K562 (cell line): ENCODE data around the gene MEIOB. TPM values are rescaled to one million over a fixed set of nuclear protein-coding genes. Genes with fewer than 3 reads are reported as not detected.
A peak's percentile ranks its signal among the peaks of the same experiment; 100 is the strongest.

Source experiments
- E2F3 ChIP-seq: fragments of 250-450 bp; sonication (Bioruptor Pico); IDR thresholded peaks from 2 replicates; pipeline ENCODE4 v1.4.0; 2020; ENCODE audit warnings: mild to moderate bottlenecking
- EP300 ChIP-seq: IDR thresholded peaks from 2 replicates; pipeline ENCODE4 v1.6.1; 2012; ENCODE audit warnings: low read length, improper control_type of control experiment
- GABPA ChIP-seq: fragments of 200-800 bp; sonication (Bioruptor generic); conservative IDR thresholded peaks from 2 replicates; pipeline ENCODE4 v1.6.1; 2016; ENCODE audit warnings: low read depth, missing genetic modification characterization, missing compliant biosample characterization
- NFIC ChIP-seq: fragments of 450-650 bp; IDR thresholded peaks from 2 replicates; pipeline ENCODE4 v1.6.1; 2017; ENCODE audit warnings: mild to moderate bottlenecking, inconsistent platforms
- RBM15 ChIP-seq: fragments of 200-400 bp; formaldehyde crosslinking; IDR thresholded peaks from 2 replicates; pipeline ENCODE4 v1.6.1; 2018; ENCODE audit warnings: mild to moderate bottlenecking, low read length, moderate library complexity; ENCODE audit not compliant: insufficient read depth
- SMAD4 ChIP-seq: fragments of 250-450 bp; sonication (Bioruptor Pico); conservative IDR thresholded peaks from 2 replicates; pipeline ENCODE4 v1.8.0; 2021; ENCODE audit warnings: inconsistent platforms, mild to moderate bottlenecking, moderate library complexity
- TARDBP ChIP-seq: fragments of 450-650 bp; IDR thresholded peaks from 2 replicates; pipeline ENCODE4 v1.6.1; 2016
- ZNF316 ChIP-seq: fragments of 450-650 bp; IDR thresholded peaks from 2 replicates; pipeline ENCODE4 v1.6.1; 2016
- ZNF551 ChIP-seq: fragments of 250-450 bp; sonication (Bioruptor Pico); IDR thresholded peaks from 2 replicates; pipeline ENCODE4 v1.5.0; 2021; ENCODE audit warnings: mild to moderate bottlenecking, moderate library complexity
- ZNF75A ChIP-seq: fragments of 450-650 bp; formaldehyde crosslinking; IDR thresholded peaks from 2 replicates; pipeline ENCODE4 v1.4.0; 2020; ENCODE audit warnings: mild to moderate bottlenecking
- polyA plus RNA-seq, 8 experiments: library from polyadenylated mRNA; depleted of rRNA in 4 of 8; stranded (reverse) in 5 of 8; unstranded in 3 of 8; fragments of >200 nt; fragmentation: Nextera tagmentation in 2 of 8; fragmentation: Illumina TruSeq in 1 of 8; extraction: Ambion mirVana in 2 of 8; extraction: Trizol in 1 of 8; gene quantifications; 2 replicates each; pipeline versions ENCODE4 v1.2.1 to v1.2.3, GENCODE V29; 2011 to 2014; ENCODE audit warnings: inconsistent platforms in 1 of 8, missing spikeins in 1 of 8
- total RNA-seq, 7 experiments: library from RNA; depleted of rRNA in 6 of 7; stranded (reverse); fragments of >200 nt in 6 of 7; fragmentation: Illumina TruSeq in 2 of 7; extraction: Trizol in 2 of 7; gene quantifications; 2 replicates each; pipeline versions ENCODE4 v1.2.1 to v1.2.3, GENCODE V29; 2011 to 2021; ENCODE audit warnings: low replicate concordance in 1 of 7
- TF ChIP-seq, protein P1 (sequence below): fragments of 450-650 bp; IDR thresholded peaks from 2 replicates; pipeline ENCODE4 v1.7.1; 2018; ENCODE audit warnings: mild to moderate bottlenecking, low read depth; ENCODE audit not compliant: partially characterized antibody
- TF ChIP-seq, protein P2 (sequence below): fragments of 200-800 bp; sonication (Bioruptor generic); IDR thresholded peaks from 2 replicates; pipeline ENCODE4 v1.6.1; 2016; ENCODE audit warnings: missing genetic modification characterization, missing compliant biosample characterization
- TF ChIP-seq, protein P3 (sequence below): sonication (generic); formaldehyde crosslinking; IDR thresholded peaks from 2 replicates; pipeline ENCODE4 v1.8.0; 2023; ENCODE audit warnings: missing genetic modification reagents, mild to moderate bottlenecking, borderline replicate concordance
- TF ChIP-seq, protein P4 (sequence below): fragments of 450-650 bp; formaldehyde crosslinking; IDR thresholded peaks from 2 replicates; pipeline ENCODE4 v1.4.0; 2020; ENCODE audit warnings: mild to moderate bottlenecking, moderate library complexity

MEIOB gene
- total and polyA plus RNA-seq, 9 of the 15 experiments (the other 6 are each of a cell fraction or from before 2014, with no cell fraction given), result 25.4 to 203 (median 97.6) TPM

DNA sequence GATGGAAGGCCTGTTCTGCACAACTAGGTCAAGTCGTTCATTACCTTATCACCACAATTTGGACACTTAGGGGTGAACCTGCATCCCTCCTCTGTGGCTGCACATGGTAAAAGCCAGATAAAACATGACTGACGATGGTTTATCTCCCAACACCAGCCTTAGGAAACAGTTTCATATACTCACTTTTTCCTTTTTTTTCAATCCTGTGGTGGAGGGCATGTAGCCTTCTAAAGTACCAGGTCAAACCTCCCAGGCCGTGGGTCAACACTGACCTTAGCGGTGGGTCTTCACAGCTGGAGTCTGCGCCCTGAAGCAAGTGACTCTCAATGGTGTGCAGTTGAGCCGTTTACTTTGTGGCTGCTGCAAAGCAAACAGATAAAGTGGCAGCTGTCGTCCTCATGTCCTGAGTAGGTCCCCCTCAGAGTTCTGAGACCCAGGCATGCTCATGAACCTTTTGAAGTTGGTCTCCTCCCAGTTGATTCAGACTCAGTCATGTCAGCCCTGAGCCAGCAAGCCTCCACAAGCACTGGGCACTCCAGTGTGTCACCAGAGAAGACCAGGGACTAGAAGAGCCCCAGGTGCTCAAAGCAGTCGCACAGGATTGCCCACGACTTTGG, 39.0 kb downstream of the MEIOB start (continued):
- TF ChIP-seq GABPA (tag) (no peak; the same call in 1 of the 2 replicates), EP300 (peak; percentile 92), ZNF75A (CRISPR knock-in tag) (no peak), SMAD4 (CRISPR knock-in tag) (peak; percentile 92), RBM15 (no peak), NFIC (peak; percentile 94), E2F3 (CRISPR knock-in tag) (no peak), ZNF316 (no peak), TARDBP (no peak), ZNF551 (CRISPR knock-in tag) (no peak)
- TF ChIP-seq, protein P1, sequence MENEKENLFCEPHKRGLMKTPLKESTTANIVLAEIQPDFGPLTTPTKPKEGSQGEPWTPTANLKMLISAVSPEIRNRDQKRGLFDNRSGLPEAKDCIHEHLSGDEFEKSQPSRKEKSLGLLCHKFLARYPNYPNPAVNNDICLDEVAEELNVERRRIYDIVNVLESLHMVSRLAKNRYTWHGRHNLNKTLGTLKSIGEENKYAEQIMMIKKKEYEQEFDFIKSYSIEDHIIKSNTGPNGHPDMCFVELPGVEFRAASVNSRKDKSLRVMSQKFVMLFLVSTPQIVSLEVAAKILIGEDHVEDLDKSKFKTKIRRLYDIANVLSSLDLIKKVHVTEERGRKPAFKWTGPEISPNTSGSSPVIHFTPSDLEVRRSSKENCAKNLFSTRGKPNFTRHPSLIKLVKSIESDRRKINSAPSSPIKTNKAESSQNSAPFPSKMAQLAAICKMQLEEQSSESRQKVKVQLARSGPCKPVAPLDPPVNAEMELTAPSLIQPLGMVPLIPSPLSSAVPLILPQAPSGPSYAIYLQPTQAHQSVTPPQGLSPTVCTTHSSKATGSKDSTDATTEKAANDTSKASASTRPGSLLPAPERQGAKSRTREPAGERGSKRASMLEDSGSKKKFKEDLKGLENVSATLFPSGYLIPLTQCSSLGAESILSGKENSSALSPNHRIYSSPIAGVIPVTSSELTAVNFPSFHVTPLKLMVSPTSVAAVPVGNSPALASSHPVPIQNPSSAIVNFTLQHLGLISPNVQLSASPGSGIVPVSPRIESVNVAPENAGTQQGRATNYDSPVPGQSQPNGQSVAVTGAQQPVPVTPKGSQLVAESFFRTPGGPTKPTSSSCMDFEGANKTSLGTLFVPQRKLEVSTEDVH, result peak; percentile 43
- TF ChIP-seq, protein P2, sequence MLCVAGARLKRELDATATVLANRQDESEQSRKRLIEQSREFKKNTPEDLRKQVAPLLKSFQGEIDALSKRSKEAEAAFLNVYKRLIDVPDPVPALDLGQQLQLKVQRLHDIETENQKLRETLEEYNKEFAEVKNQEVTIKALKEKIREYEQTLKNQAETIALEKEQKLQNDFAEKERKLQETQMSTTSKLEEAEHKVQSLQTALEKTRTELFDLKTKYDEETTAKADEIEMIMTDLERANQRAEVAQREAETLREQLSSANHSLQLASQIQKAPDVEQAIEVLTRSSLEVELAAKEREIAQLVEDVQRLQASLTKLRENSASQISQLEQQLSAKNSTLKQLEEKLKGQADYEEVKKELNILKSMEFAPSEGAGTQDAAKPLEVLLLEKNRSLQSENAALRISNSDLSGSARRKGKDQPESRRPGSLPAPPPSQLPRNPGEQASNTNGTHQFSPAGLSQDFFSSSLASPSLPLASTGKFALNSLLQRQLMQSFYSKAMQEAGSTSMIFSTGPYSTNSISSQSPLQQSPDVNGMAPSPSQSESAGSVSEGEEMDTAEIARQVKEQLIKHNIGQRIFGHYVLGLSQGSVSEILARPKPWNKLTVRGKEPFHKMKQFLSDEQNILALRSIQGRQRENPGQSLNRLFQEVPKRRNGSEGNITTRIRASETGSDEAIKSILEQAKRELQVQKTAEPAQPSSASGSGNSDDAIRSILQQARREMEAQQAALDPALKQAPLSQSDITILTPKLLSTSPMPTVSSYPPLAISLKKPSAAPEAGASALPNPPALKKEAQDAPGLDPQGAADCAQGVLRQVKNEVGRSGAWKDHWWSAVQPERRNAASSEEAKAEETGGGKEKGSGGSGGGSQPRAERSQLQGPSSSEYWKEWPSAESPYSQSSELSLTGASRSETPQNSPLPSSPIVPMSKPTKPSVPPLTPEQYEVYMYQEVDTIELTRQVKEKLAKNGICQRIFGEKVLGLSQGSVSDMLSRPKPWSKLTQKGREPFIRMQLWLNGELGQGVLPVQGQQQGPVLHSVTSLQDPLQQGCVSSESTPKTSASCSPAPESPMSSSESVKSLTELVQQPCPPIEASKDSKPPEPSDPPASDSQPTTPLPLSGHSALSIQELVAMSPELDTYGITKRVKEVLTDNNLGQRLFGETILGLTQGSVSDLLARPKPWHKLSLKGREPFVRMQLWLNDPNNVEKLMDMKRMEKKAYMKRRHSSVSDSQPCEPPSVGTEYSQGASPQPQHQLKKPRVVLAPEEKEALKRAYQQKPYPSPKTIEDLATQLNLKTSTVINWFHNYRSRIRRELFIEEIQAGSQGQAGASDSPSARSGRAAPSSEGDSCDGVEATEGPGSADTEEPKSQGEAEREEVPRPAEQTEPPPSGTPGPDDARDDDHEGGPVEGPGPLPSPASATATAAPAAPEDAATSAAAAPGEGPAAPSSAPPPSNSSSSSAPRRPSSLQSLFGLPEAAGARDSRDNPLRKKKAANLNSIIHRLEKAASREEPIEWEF (CRISPR knock-in tag), result no peak
- TF ChIP-seq, protein P3, sequence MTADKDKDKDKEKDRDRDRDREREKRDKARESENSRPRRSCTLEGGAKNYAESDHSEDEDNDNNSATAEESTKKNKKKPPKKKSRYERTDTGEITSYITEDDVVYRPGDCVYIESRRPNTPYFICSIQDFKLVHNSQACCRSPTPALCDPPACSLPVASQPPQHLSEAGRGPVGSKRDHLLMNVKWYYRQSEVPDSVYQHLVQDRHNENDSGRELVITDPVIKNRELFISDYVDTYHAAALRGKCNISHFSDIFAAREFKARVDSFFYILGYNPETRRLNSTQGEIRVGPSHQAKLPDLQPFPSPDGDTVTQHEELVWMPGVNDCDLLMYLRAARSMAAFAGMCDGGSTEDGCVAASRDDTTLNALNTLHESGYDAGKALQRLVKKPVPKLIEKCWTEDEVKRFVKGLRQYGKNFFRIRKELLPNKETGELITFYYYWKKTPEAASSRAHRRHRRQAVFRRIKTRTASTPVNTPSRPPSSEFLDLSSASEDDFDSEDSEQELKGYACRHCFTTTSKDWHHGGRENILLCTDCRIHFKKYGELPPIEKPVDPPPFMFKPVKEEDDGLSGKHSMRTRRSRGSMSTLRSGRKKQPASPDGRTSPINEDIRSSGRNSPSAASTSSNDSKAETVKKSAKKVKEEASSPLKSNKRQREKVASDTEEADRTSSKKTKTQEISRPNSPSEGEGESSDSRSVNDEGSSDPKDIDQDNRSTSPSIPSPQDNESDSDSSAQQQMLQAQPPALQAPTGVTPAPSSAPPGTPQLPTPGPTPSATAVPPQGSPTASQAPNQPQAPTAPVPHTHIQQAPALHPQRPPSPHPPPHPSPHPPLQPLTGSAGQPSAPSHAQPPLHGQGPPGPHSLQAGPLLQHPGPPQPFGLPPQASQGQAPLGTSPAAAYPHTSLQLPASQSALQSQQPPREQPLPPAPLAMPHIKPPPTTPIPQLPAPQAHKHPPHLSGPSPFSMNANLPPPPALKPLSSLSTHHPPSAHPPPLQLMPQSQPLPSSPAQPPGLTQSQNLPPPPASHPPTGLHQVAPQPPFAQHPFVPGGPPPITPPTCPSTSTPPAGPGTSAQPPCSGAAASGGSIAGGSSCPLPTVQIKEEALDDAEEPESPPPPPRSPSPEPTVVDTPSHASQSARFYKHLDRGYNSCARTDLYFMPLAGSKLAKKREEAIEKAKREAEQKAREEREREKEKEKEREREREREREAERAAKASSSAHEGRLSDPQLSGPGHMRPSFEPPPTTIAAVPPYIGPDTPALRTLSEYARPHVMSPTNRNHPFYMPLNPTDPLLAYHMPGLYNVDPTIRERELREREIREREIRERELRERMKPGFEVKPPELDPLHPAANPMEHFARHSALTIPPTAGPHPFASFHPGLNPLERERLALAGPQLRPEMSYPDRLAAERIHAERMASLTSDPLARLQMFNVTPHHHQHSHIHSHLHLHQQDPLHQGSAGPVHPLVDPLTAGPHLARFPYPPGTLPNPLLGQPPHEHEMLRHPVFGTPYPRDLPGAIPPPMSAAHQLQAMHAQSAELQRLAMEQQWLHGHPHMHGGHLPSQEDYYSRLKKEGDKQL (CRISPR knock-in tag), result no peak
- TF ChIP-seq, protein P4, sequence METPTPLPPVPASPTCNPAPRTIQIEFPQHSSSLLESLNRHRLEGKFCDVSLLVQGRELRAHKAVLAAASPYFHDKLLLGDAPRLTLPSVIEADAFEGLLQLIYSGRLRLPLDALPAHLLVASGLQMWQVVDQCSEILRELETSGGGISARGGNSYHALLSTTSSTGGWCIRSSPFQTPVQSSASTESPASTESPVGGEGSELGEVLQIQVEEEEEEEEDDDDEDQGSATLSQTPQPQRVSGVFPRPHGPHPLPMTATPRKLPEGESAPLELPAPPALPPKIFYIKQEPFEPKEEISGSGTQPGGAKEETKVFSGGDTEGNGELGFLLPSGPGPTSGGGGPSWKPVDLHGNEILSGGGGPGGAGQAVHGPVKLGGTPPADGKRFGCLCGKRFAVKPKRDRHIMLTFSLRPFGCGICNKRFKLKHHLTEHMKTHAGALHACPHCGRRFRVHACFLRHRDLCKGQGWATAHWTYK (CRISPR knock-in tag), result no peak
